Stimulated activated CD4-positive, alpha-beta T cell treated with anti-CD3 and anti-CD28 coated beads, Interleukin-12 subunit alpha, Interleukin-12 subunit beta, amount 100 ng/mL, for 4 hours (primary cell): Measurements from ENCODE around the gene IRS1.

Experiments used
- DNase-seq: peaks from one replicate; pipeline ENCODE4 v3.0.0-alpha.2; 2020

IRS1 gene

DNA sequence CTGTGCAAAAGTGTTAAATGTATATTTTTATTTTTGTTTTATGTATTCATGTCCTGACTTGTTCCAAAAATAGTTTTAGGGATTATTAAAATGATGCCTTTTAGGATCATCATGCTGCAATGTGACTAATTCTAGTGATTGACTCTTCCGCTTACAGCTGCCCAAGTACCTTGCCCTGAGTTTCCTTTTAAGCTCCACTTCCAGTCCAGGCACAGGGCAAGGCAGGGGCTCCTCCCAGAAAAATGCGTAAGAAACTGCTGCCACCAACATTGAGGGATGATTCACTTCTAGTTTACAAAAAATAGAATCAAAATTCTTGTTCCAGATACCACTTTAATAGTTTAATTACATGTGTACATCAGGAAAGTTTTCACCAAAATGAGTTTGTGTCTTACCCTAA, 116.4 kb downstream of the IRS1 start:
- no peak for DNase-seq
